MG63 (cell line): ENCODE results near the gene SORBS1. TPM values are rescaled to one million over a fixed set of nuclear protein-coding genes. Genes with fewer than 3 reads are reported as not detected.

Experiments
- DNase-seq: peaks from one replicate; pipeline ENCODE4 v3.0.0-alpha.2; 2020
- H3K27me3 ChIP-seq: fragments of 250-450 bp; sonication (Bioruptor Pico); 2 replicates; pipeline ENCODE4 v1.5.1; 2020; ENCODE audit warnings: mild to moderate bottlenecking, moderate library complexity
- H3K36me3 ChIP-seq: fragments of 250-450 bp; sonication (Bioruptor Pico); 2 replicates; pipeline ENCODE4 v1.5.1; 2020; ENCODE audit warnings: mild to moderate bottlenecking, moderate library complexity
- H3K4me3 ChIP-seq: fragments of 250-450 bp; sonication (Bioruptor Pico); 2 replicates; pipeline ENCODE4 v1.5.1; 2020; ENCODE audit warnings: mild to moderate bottlenecking, moderate library complexity
- H3K9me3 ChIP-seq: fragments of 250-450 bp; sonication (Bioruptor Pico); 2 replicates; pipeline ENCODE4 v1.5.1; 2020; ENCODE audit warnings: mild to moderate bottlenecking, moderate library complexity
- total RNA-seq: library from RNA; depleted of rRNA; stranded (reverse); fragments of >200 nt; shearing (Covaris generic); gene quantifications from 2 replicates; pipeline ENCODE4 v1.2.3, GENCODE V29; 2014; ENCODE audit warnings: low replicate concordance

Gene SORBS1
- total RNA-seq, 1 experiment from 2014 or later, result 0.03 TPM

- no peaks in the 10 kb centered on the region for H3K36me3 ChIP-seq
- no peaks in the 10 kb centered on the region for H3K27me3 ChIP-seq
- no peak for DNase-seq
- H3K9me3 ChIP-seq, result no peaks in the 10 kb centered on the region
- no peak overlapping the region for H3K4me3 ChIP-seq
Observed at GRCh38 chr10:95552679-95553342, 8.4 kb downstream of the SORBS1 start.

DNA sequence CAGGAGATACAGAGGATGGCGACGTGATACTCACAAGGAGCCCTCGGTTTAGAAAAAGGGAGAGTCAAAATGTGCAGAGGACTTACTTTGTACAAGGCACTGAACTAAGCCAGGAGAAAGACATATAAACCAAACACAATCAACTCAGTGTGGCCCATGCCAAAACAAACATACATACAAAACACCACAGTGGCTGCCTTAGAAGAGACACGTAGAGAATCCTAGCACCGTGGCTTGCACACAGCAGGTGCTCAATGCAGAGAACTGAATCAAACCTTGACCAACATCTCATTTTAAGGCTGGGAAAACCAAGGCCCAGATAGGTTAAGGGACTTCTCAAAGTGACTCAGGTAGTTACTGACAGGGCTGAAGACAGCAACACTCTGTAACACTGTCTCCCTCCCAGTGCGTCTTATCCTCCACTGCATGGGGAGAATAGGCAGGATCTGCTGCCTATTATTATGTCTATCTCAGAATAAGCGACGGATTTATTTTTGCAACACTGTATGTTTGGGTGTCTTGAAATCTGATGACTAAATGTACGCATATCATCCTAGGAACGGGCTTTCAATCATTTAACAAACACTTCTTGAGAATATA lies 11.0 kb downstream of the SORBS1 start:
- no peak for DNase-seq

DNA sequence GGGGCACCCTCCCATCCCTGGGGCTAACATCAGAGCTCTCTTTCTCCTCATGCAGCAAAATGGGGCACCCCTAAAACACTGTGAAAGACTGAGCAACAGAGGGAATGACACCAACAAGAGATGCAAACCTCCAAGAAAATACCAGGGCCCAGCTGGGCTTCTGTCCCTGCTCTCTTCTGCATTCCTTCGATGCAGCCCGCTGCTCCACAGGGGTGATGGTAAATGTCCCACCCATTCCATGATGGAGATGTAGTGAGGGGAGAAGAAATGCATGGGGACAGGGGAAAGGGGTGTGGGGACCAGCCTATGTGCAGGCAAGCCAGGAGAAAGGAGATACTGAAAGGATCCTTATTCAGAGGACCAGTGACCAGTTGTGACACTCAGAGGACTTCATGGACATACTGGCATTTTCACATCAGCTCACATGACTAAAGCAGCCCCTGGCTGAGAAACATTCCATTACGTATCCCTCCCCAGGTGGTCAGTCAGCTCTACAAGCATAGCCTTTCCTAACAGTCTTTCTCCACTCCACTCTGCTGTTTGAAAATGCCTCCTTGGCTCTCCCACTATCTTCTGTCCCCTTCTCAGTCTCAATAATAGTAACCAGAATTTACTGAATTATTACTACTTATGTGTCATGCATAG lies 13.3 kb downstream of the SORBS1 start:
- H3K9me3 ChIP-seq, result no peaks in the 10 kb centered on the region
- no peaks in the 10 kb centered on the region for H3K27me3 ChIP-seq
- no peak for DNase-seq
- no peak overlapping the region for H3K4me3 ChIP-seq
- H3K36me3 ChIP-seq, result no peaks in the 10 kb centered on the region

More for the DNA sequence above, 11.0 kb downstream of the SORBS1 start:
- no peaks in the 10 kb centered on the region for H3K9me3 ChIP-seq
- no peaks in the 10 kb centered on the region for H3K27me3 ChIP-seq
- H3K4me3 ChIP-seq, result no peak overlapping the region
- H3K36me3 ChIP-seq, result no peaks in the 10 kb centered on the region

DNA sequence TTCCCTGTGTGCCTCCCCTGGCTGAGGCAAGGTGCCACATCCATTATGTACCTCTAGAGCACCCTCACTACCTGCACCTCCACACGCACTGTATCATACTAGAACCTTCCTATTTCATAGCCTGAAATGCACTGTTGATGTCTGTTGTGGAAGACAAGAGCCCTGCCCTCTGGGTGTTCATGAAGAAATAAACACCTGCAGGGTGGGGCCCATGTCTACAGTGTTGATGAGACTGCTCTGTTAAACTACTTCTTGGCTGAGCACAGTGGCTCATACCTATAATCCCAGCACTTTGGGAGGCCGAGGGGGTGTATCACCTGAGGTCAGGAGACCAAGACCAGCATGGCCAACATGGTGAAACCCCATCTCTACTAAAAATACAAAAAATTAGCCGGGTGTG lies 14.0 kb downstream of the SORBS1 start:
- H3K9me3 ChIP-seq, result no peaks in the 10 kb centered on the region
- no peak overlapping the region for H3K4me3 ChIP-seq
- no peaks in the 10 kb centered on the region for H3K27me3 ChIP-seq
- H3K36me3 ChIP-seq, result no peaks in the 10 kb centered on the region
- no peak for DNase-seq

GRCh38 chr10:95545981-95546380 lies 15.2 kb downstream of the SORBS1 start:
- Histone ChIP-seq H3K4me3 (no peak overlapping the region), H3K36me3 (no peaks in the 10 kb centered on the region), H3K9me3 (no peaks in the 10 kb centered on the region), H3K27me3 (no peaks in the 10 kb centered on the region)
- DNase-seq, result no peak

- no peak for DNase-seq
- H3K36me3 ChIP-seq, result no peaks in the 10 kb centered on the region
- no peaks in the 10 kb centered on the region for H3K9me3 ChIP-seq
- no peaks in the 10 kb centered on the region for H3K27me3 ChIP-seq
- H3K4me3 ChIP-seq, result no peak overlapping the region
Observed at GRCh38 chr10:95544783-95545500, 16.2 kb downstream of the SORBS1 start.

DNA sequence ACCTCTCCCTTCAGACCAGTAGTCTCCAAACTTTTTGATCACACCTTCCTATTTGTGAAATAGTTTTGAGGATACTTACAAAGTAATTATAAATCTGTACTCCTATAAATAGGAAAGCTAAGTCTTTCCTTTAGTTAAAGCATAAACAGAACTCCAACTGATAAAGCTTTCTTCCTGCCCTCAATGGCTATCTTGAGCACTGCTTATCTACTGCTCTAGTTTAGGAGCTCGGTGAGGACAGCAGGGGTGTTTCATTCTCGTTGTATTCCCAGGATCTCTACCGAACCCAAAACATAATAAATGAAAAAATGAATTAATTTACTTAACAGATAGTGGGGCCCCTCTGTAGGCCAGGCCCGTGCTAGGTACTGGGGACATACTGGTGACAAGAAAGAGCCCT lies 17.7 kb downstream of the SORBS1 start:
- Histone ChIP-seq H3K27me3 (no peaks in the 10 kb centered on the region), H3K36me3 (no peaks in the 10 kb centered on the region), H3K4me3 (no peak overlapping the region), H3K9me3 (no peaks in the 10 kb centered on the region)
- DNase-seq, result no peak

- no peak for DNase-seq
- H3K4me3 ChIP-seq, result no peak overlapping the region
- H3K27me3 ChIP-seq, result no peaks in the 10 kb centered on the region
- no peaks in the 10 kb centered on the region for H3K36me3 ChIP-seq
- no peaks in the 10 kb centered on the region for H3K9me3 ChIP-seq
Observed at GRCh38 chr10:95542761-95543160, 18.4 kb downstream of the SORBS1 start.

DNA sequence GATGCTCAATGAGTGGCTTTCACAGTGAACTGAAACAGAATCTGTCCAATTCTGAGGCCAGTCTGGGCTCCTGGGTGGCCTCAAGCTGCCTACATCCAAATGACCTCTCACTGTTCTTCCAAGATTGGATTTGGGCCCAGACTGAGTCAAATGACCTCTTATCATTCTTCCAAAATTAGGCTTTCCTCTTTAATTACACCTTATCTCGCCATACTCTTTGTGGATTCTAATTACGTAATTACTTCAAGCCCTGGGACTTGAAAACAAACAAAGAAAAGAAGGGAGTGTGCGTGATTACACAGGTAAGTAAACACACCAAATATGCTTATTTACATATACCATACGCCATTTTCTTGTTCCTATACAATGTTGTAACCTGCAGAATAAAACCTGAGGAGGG lies 18.8 kb downstream of the SORBS1 start:
- DNase-seq, result no peak
- Histone ChIP-seq H3K9me3 (no peaks in the 10 kb centered on the region), H3K27me3 (no peaks in the 10 kb centered on the region), H3K4me3 (no peak overlapping the region), H3K36me3 (no peaks in the 10 kb centered on the region)

DNA sequence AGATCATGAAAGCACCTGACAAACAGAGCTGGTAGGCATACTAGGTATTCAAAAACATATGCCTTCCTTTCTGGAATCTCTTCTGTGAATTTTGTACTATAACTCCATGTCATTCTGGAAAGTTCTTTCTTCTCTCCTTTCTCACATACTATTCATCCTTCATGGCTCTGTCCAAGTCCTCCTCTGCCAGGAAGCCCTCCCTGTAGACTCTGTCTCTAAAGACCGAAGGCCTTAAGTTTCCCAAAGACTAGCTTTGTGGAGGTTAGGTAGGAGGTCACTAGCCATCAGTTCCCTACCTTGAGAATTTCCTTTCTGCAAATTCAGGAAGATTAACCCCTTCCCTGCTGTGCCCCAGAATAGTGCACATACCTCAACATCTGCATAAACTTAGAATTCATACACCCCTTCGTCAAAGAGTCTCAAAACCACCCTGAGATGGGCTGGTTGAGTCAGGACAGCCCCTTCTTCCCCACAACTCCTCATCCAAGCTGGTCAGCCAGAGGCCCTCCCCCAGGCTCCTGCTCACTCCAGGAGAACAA lies 20.6 kb downstream of the SORBS1 start:
- Histone ChIP-seq H3K9me3 (no peaks in the 10 kb centered on the region), H3K4me3 (no peak overlapping the region), H3K36me3 (no peaks in the 10 kb centered on the region), H3K27me3 (no peaks in the 10 kb centered on the region)
- DNase-seq, result no peak

- DNase-seq, result no peak
- H3K4me3 ChIP-seq, result no peak overlapping the region
- no peaks in the 10 kb centered on the region for H3K36me3 ChIP-seq
- no peaks in the 10 kb centered on the region for H3K9me3 ChIP-seq
- H3K27me3 ChIP-seq, result no peaks in the 10 kb centered on the region
Observed at GRCh38 chr10:95539560-95540284, 21.4 kb downstream of the SORBS1 start.

- DNase-seq, result no peak
- no peak overlapping the region for H3K4me3 ChIP-seq
- H3K27me3 ChIP-seq, result no peaks in the 10 kb centered on the region
- no peaks in the 10 kb centered on the region for H3K9me3 ChIP-seq
- no peaks in the 10 kb centered on the region for H3K36me3 ChIP-seq
Observed at GRCh38 chr10:95538412-95538811, 22.8 kb downstream of the SORBS1 start.

DNA sequence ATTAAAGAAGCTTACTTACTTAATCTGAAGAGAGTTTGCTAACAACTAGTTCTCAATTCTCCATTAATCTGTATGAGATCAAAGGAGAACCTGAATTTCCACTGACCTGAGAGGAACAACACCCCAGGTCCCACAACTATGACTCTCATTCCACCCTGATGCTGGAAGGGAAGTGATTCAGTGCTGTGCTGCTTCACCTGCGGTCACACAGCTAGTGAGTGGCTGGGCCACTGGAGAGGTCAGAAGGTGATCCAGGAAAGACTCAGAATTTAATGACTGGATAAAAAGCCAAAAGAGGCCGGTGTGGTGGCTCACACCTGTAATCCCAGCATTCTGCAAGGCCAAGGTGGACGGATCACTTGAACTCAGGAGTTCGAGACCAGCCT lies 23.6 kb downstream of the SORBS1 start:
- no peaks in the 10 kb centered on the region for H3K9me3 ChIP-seq
- H3K27me3 ChIP-seq, result no peaks in the 10 kb centered on the region
- no peaks in the 10 kb centered on the region for H3K36me3 ChIP-seq
- no peak for DNase-seq
- no peak overlapping the region for H3K4me3 ChIP-seq

- Histone ChIP-seq H3K9me3 (no peaks in the 10 kb centered on the region), H3K36me3 (no peaks in the 10 kb centered on the region), H3K4me3 (no peak overlapping the region), H3K27me3 (no peaks in the 10 kb centered on the region)
- no peak for DNase-seq
Observed at GRCh38 chr10:95536894-95537541, 24.2 kb downstream of the SORBS1 start.

- no peak for DNase-seq
- Histone ChIP-seq H3K4me3 (no peak overlapping the region), H3K27me3 (no peaks in the 10 kb centered on the region), H3K9me3 (no peaks in the 10 kb centered on the region), H3K36me3 (no peaks in the 10 kb centered on the region)
Observed at GRCh38 chr10:95536017-95536416, 25.2 kb downstream of the SORBS1 start.

GRCh38 chr10:95535526-95535925 lies 25.6 kb downstream of the SORBS1 start:
- no peak for DNase-seq
- no peaks in the 10 kb centered on the region for H3K27me3 ChIP-seq
- no peaks in the 10 kb centered on the region for H3K9me3 ChIP-seq
- no peak overlapping the region for H3K4me3 ChIP-seq
- H3K36me3 ChIP-seq, result no peaks in the 10 kb centered on the region
